GM12874 (cell line): ENCODE data around the gene PRELP.

Experiments used
- TF ChIP-seq, protein P1 (sequence below): IDR thresholded peaks from 2 replicates; pipeline ENCODE4 v1.5.1; 2011; ENCODE audit warnings: low read depth, mild to moderate bottlenecking, control low read depth, low read length, moderate library complexity; ENCODE audit not compliant: insufficient read depth

The PRELP gene

DNA sequence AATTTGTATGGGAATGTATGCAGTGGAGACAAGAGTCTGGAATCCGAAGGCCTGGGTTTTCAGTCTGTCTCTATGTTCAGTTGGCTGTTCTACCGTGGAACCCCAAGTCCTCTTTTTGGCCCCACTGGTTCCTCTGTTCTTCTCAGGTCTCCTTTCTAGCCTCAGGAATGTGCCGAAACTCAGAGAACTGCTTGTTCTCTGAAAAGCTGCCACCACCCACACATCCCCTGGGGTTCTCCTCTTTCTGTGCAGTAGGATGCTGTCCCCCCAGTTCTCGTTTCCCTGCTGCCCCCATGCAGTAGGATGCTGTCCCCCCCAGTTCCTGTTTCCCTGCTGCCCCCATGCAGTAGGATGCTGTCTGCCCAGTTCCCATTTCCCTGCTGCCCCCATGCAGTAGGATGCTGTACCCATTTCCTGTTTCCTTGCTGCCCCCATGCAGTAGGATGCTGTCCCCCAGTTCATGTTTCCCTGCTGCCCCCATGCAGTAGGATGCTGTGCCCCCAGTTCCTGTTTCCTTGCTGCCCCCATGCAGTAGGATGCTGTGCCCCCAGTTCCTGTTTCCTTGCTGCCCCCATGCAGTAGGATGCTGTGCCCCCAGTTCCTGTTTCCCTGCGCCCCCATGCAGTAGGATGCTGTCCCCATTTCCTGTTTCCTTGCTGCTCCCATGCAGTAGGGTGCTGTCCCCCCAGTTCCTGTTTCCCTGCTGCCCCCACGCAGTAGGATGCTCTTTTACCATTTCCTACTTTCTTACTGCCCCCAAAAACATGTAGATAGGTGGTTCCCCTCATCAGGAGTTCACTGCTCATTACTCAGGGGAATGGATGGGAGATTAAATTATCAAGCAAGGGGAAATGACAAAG lies 53.6 kb downstream of the PRELP start:
- TF ChIP-seq, protein P1, sequence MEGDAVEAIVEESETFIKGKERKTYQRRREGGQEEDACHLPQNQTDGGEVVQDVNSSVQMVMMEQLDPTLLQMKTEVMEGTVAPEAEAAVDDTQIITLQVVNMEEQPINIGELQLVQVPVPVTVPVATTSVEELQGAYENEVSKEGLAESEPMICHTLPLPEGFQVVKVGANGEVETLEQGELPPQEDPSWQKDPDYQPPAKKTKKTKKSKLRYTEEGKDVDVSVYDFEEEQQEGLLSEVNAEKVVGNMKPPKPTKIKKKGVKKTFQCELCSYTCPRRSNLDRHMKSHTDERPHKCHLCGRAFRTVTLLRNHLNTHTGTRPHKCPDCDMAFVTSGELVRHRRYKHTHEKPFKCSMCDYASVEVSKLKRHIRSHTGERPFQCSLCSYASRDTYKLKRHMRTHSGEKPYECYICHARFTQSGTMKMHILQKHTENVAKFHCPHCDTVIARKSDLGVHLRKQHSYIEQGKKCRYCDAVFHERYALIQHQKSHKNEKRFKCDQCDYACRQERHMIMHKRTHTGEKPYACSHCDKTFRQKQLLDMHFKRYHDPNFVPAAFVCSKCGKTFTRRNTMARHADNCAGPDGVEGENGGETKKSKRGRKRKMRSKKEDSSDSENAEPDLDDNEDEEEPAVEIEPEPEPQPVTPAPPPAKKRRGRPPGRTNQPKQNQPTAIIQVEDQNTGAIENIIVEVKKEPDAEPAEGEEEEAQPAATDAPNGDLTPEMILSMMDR, result no peak

DNA sequence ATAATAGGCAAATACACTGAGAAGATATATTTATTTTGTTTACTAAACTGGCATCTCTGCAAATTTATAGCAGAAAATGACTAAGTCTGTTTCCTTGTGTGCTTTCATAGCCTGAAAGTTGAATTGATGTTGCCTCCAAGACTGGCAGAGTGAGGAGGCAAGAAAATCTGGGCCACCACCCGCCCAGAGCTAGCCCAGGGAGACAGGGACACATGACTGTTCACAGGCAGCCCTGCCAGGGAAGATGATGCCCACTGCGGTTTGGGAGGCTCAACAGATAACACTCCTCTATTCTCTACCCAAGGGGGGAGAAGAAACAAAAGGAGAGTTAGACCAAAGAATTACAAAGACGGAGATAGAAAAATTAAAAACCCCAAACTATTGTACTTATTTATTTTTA lies 55.5 kb downstream of the PRELP start:
- TF ChIP-seq, protein P1, result no peak

DNA sequence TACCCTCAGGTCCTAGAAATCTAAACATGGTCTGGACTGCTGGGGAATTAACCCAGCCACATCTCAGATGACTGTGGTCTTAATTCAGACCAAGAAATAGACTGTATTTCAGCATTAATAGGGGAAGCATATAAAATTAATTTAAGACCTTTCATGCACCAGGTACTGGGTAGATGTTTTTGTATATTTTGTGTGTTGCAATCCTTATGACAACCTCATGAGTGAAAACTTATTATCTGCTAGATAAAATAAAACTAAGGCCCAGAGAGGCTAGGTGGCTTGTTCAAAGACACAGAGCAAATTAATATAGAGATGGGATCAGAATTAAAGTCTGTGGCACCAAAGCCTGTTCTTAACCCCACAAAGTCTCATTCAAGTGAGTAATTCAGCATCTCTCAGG lies 58.4 kb downstream of the PRELP start:
- TF ChIP-seq, protein P1, result no peak

DNA sequence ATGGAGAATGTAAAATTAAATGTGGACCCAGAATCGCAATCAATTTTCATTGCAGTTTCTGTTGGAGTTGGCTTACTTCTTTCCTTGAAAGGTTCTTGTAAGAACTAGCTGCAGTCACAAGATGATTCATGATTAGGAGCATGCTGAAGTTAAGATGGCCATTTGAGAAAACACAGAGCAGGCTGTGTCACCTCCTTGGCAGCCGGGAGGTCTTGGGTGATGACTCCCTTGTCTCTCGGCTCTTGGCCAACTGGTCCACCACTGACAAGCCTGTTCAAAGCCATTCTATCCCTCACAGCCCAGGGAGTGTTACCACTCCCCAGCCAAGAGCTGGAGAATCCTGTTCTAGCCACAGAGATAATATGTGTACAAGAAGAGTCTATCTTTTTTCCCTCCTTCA lies 58.9 kb downstream of the PRELP start:
- TF ChIP-seq, protein P1, result no peak

DNA sequence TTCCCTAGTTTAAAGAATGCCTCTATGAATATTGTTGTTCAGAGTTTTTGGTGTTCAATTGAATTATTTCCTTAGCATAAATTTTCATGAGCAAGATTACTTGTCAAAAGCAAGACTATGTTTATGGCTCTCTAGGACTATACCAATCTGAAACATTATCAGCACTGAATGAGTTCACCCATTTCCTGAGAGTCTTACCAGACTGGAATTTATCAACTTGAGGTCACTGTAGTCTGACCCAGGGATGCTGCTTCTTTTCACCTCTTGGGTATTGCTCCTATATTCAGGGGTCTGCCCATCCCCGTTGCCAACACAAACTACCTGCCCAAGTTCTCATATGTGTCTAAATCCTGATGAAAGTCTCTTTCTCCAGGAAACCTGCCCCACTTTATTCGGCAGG lies 61.0 kb downstream of the PRELP start:
- TF ChIP-seq, protein P1, result no peak

DNA sequence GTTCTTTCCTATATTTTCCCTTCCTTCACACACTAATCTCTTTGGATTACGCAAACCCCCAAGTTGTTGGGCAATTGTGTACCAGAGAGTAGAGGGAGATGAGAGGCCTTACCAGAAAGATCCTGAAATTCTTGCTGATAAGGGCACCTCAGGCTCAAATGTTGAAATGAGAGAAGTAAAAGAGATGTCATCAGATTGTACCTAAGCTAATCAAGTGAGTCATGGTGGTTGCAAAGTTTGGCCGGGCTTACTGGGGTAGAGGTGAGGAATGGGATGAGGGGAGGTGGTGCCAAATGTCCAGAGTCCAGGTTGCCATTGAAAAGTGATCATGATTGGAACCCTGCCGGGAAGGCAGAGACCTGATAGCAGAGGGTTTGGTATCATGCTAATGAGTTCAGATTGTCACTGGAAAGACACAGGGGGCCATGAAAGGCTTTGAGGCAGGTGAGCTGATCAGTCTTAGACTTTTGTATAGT lies 61.4 kb downstream of the PRELP start:
- TF ChIP-seq, protein P1, result no peak

DNA sequence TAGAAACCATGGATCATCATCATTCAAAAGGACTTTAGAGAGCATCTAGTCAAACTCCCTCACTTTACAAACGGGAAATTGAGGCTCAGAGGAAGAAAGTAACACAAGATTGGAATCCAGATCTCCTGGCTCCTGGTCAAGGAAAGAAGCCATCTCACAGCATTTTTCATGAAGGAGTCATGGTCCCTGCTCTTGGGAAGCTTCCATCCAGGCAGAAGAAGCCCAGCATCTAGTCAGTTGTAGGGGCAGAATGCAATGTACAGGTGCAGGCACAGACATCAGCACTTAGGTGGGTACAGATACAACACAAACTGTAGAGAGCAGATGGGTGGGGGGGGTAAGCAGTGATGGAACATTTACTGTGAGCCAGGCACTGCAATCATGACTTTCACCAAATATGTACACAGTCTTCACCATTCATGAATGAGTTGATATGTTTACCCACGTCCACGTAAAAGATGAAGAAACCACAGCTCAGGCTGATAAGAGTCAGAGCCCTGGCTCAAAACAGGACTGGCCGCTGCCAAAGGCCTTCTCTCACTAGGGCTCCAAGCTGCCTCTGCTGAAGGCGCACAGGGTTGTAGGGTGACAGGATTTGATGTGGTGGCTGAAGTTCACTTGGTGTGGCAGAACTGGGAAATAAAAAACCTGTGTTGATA lies 62.3 kb downstream of the PRELP start:
- TF ChIP-seq, protein P1, result no peak
